ENCODE data around the gene SVIL.
A peak's percentile ranks its signal among the peaks of the same experiment; 100 is the strongest.
"Not testable (repeated sequence)": the region's sequence is repeated elsewhere in the genome, so short reads cannot be mapped to it uniquely, and the experiment has no call there.

The SVIL gene

DNA sequence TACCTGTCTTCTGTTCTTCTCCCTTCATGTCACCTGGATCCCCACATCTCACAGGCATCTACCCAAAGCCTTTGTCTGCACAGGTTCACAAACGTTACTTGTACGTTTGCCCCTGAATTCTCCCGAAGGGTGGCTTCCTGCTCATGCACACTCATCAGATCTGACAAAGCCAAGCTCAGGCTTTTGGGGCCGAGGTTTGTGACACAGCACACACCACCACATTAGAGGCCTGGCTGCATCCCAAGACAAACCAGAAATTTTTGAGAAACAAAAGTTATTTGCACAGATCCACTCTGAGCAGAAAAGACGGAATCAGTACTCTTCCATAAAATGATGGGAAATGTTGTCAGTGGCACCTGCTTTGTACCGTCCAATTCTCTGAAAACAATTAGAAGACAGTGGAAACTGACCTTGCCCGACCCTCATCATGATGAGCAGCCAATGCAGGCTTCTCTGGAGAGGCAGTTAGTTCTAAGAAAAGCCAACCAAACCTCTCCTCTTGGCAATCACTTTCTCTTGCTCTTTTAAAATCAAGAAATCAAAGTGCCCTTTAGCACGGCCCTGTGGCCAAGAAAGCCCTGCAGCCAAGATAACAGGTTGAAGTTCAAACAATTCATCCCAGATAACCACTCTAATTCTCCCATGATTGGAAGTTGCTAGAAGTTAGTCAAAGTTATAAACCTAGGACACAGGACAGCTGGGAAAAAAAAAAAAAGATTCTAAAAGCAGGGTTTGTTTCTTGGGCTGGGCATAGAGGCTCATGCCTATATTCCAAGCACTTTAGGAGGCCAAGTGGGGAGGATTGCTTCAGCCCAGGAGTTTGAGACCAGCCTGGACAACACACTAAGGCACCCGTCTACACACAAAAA, 13.6 kb upstream of the SVIL start:
- peak; percentile 9 for DNase-seq

DNA sequence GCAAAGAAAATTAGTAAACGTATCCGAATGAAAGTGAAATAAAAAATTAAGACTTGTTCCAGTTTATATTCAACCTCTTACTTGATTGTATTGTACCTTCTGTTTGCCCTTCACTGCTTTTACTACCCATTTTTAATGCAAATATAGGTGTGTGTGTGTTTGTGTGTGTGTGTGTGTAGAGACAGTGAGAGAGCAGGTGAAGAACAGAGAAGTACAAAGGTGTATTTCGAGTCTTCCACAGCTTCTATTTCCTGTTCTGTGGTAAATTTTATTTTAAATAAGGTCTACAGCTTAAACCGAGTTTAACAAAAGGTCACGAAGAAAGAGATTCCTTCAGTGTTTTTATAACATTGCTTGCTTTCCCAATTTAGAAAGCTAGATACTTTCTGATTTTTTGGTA, 12.7 kb upstream of the SVIL start:
- DNase-seq: no peak

DNA sequence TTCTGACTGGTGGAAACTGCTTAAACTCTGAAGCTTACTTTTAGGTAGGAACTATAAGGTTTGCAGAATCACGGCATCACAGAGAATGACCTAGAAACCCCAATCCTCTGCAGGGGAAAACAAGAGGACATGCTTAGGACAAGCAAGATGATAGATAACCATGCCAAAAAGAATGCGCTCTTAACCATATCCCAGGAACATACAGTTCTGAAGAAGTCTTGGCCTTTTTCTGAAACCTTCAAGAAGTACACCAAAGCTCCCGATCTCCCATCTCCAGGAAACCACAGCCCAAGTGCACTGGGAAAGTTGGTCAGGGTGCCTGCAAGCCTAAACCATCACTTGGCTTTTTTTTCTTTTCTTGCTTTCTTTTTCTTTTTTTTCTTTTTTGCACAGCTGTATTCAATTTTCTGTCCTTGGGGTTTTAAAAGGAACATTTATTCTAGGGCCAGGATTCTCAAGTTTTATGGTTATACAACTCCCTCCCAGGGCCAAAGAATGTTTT, 12.2 kb upstream of the SVIL start:
- DNase-seq: no peak

DNA sequence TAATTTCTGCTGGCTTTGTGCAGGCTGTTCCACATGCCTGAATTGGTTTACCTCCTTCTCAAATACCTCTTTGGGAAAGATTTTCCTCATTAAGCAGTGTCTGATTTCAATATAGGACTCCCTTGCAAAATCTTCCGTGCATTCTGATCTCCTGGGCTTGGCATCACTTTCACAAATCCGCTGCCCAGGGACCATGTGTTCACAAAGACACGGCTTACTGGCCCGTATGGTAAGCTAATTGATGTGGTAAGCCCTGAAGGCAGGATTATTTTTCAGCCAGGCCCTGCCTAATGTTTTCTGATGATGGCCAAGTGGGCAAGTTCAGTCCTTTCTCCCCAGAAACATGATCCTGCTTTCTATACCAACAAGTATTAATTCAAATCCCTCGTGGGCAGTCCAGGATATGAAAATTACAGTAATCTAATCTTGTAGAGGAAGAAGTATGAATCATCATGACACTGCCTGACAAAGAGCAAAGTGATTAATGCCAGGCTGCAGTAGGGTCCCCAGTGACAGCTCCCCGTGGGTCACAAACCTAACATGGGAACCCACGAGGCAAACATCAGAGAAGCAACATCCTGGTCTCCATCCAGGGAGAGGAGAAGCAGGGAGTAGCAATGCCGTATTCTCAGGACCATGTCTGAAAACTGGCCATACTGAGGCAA, 11.6 kb upstream of the SVIL start:
- DNase-seq: no peak

DNA sequence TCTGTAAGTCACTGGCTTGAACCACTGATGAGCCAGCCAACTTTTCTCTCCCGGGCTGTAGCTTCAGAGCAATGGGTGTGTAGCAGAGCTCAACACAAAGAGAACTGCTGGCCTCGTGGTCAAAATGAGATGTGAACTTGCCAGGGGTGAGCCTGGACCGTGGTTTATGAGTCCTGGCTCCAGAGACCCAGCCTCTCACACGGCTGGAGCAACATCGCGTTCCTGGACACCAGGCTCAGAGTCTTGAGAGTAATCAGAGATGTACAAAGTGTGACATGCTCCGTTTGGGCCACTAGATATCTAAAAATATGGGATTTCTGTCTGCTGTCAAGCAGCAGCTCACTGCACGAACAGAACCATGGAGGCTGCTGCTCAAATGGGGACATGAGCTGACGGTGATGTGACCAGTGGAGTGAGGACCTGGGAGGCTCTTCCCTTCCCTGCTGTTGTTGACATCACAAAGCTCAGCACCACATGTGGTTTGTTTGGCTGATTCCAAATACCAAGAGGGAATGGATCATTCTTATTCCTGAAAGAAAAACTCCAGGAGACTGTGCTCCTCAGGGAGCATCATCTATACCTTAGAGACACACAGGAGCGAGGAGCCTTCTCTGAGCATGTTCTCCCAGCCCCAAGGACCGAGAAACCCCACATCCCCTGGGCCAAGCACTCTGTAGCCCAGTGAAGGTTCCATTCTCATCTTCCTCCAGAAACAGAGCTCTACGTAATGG, 9.2 kb upstream of the SVIL start:
- no peak for DNase-seq

DNA sequence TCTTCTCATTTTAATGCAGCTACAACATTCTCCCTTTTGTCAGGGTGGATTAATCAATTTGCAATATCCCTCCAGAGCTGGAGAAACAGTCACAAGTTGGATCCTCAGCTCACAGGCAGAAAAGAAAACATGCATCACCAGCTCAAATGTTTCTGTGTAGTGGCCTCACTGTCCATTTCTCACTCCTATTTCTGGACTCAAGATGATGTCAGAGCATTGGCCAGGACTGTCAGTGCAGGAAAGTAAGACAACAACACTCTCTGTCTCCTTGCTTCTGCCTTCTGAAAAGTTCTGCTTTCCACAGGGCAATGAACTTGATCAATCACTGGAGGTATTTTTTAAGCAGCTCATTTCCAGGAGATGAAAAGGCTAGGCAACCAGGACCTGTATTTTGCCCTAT, 8.2 kb upstream of the SVIL start:
- no peak for DNase-seq

DNA sequence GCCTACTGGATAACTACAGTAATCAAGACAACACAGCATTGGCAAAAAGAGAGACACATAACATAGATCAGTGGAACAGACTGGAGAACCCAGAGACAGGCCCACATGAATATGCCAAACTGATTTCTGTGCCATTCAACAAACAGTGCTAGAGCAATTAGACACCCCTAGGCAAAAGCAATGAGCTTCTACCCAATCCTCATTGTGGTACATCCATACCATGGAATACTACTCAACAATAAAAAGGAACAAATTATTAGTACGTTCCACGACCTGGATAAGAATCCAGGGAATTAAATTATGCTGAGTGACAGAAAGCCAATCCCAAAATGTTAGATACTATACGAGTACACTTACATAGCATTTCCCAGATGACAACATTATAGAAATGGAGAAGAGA, 2.8 kb upstream of the SVIL start:
- no peak for DNase-seq

DNA sequence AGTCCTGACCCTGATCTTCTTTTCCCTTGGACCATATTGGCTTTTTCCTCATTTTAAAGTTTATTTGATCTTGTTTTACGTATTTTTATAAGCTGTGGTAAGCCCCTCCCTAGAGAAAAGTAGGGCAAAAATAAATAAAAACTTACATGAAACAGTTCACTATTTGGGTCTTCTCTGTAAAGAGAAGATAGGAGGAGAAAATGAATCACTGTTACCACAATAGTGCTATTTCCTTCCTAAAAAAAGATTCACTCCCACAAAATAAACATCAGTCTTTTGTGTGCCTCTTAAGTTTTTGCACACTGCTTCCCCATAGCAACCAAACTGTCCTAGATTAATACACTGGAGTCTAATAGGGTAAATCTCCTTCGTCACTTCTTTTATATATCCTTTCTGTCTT, 1.4 kb upstream of the SVIL start:
- no peak for DNase-seq

DNA sequence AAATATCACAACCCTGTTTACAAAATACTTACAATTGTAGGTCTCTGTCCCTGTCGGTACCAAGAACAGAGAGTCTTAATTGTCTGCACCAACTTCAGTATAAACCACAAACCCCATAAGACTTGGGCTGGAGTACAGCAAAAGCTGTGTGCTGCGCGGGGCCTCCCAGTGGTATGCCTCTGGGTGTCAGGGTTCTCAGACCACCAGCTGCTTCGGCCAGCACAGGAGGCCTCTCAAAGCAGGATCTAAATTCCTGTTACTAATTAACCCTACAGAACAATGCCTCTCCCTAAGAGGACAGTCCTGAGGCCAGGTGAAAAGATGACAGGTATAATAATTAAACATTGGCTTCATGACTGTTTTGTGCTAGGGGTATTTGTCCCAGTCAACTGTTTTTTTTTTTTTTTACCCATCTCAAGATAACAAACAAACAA, 957 bp upstream of the SVIL start:
- peak; percentile 25 for DNase-seq

DNA sequence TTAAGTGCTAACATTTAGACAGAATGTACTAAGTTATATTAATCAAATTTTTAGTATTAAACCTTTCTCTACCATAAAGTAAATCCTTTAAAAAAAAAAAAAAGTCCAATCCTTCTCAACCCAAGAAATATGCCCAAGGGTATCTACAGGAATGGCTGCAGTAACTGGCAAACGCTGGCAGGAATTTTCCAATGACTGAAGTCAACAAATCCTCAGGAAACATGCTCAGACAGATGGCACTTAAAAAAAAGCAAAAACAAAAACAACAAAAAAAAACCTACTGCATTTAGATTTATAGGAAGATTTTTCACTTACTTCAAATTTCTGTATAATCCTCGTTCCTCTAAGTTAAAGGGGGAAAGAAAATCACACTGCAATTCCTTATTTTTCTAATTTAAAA, 666 bp downstream of the SVIL start:
- no peak for DNase-seq

DNA sequence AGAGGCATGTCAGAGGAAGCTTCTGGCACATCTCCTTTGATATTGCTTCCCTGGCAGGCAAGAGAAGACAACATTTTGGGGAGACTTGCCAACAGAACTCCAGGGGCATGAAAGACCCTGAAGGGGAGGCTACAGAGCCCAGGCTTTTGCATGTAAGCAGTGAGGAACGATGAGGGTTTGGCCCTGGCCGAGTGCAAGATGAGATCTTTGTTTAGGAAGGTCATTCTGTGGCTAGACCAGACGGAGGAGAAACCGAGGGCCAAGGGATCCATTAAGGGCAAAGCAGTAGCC, 3.8 kb downstream of the SVIL start:
- no peak for DNase-seq

DNA sequence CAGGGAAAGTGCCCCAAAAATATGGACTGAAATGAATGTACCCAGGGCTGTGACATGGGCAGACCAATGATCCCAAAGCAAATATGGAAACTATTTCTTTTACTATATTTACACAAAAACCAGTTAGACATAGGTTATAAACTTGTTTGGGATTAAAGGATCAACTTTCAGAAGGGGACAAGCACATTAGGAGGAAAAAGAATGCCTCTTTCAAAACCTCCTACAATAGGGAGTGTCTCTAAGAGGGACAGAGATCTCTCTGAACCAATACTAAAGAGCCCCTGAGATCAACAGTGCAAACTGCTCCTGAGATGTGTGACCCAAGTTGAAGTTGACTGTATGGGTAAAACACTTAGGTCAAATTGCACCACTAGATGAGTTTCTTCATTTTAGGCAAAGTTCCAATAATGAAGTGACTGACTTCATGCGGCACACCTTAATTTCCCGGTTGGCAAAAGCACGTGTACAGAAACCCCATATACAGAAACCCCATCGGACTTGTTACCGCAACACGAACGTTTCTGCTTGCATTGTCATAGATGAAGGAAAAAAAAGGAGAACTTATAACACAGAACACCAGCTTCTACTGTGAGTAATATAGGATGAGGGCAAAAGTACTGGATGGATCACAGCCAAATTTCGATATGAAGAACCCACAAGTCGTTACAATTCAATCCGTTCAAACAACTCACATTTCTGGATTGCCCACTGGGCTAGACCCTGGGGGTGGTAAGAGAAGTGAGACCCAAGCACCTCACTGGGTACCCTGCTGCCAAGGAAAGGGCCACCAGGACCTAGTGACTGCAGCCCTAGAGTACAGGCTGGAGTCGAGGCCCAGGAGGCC, 4.3 kb downstream of the SVIL start:
- DNase-seq: no peak

DNA sequence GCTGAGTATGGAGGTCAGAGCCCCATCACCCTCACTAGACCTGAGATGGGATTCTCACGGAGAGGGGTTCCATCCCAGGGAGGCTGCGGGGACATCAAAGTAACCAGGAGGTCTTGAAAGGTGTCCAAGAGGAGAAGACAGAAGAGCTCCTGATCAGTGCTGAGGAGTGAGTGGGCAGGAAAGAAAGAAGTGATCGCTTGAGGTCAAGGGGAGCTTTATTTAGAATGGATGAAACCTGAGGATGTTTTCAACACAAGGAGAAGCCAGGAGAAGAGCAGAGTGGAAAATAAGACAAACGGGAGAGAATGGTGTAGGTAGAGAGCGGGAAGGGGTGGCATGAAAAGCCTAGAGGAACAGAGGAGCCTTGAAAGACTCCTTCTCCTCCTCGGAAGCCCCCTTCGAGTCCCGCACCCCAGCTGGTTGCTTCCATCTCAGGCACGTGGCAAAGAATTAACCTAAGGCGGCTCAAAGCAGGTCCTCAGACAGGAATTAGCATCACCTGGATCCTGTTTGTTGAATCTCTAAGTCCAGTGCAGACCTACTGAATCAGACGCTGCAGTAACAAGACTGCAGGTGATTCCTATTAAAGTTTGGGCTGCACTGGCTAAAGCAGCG, 5.8 kb downstream of the SVIL start:
- DNase-seq: no peak

DNA sequence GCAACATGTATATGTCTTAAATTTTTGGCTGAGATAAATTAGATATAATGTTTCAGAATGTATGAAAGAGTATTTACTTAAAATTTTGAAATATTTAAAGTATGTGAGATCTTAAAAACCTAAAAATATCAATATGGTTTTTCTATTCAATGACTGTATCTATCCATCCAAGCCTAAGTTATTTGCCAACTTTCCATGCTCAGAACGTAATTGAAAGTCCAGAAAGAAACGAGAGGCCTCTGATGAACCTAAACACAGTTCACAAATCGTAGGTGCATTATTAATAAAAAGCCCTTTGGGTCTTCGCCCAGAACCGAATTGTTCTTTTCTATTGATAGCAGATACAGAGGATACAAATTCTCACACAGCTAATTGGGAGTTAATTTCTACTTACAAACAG, 6.5 kb downstream of the SVIL start:
- no peak for DNase-seq

DNA sequence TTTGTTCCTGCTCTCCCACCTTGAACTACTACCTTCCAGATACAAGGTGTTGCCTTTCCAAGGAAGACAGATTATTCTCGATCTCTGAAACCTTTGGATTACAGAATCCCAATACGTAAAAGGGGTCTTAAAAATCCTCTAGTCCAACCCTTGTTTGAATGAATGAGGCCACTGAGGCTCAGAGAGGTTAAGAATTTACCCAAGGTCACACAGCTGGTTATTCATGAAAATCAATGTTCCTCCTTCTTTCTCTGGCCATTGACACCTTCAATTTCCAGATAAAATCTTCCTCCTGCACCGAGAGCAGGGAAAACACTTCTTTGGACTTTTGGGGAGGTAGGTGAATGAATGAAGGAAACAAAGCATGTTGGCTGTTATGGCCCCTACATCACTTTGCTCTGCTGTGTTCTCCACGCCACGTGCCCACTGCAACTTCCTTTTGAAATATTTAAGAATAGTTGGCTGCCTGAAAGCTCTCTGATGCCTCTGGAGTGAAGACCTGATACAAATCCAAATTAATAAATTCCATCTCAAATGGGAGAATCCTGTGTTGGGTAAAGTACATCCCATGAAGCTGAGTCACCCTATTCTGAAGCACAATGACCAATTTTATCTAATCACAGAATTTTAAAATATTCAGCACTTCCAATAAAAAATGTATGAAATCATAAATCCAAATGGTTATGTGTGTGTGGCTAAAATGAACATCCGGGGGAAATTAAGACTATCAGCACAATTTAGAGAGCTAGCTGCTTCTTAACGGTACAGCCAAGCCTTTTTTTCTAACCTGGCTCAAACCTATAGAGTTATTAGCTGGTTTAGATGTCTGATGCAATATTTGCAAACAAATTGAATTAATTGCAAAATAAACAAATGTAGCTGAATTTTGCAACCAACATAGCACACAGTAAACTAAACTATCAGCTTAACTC, 7.3 kb downstream of the SVIL start:
- no peak for DNase-seq

DNA sequence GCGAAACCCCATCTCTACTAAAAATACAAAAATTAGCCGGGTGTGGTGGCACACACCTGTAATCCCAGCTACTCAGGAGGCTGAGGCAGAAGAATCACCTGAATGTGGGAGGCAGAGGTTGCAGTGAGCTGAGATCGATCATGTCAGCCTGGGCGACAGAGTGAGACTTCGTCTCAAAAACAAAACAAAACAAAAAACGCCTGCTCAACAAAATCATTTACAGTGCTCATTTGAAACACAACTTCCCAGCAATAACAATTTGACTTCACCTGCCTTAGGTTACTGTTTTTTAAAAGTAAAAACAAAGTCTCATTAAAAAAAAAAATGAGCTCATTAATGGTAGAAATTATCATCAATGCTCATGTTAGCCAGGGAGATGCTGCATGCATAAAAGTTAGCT, 10.4 kb downstream of the SVIL start:
- DNase-seq: not testable (repeated sequence)

DNA sequence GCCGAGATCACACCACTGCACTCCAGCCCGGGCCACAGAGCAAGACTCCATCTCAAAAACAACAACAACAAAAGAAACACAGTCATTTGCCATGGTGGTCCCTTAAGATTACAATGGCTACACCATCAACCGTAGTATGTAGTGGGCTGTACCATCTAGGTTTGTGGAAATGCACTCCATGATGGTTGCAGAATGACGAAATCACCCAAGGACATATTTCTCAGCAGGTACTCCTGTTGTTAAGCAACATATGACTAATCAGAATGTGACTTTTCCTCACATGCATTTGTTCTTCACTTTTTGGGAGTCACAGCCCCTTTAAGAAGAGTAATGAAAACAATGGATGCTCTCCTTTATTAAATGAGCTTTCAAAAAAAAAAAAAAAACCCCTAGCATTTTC, 11.0 kb downstream of the SVIL start:
- DNase-seq: no peak

DNA sequence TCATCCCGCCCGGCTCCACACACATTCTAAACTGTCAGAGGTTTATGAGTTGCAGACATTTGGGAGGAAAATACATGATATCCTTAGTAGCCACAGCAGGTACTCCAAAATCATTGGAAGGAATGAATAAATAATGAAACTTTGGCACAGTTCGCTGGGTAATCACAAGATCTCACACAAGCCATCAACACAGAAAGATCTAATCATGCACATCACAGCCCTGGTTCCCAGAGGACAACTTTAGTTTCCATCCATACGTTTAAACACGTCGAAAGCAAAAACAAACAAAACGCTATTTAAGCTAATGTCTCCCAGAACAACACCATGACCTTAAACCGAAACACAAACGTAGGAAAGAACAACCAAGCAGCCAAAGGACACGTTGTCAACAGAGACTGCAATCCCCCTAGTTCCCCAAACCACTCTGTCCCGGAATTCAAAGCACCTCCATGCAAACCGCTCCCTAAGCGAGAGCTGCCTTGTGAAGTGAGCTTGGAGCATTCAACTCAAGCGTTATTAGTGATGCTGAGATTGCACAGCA, 12.3 kb downstream of the SVIL start:
- DNase-seq: no peak

DNA sequence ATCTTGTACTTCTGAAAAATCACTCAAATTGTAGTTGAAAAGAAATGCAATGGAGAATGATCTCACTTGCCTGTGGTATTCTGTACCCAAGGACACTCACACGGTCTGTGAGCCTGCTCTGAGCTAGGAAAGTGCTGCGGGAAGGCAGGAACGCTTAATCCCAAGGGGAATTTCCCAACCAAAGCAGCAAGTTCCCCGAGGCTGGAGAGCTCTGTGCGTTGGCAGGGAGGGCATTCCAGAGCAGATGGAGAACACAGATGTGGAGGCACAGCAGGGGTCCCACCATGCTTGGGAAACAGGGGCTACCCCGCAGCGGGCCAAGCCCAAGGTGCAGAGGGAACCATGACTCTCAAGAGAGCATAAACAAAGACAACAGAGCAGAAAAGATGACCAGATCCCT, 13.6 kb downstream of the SVIL start:
- DNase-seq: no peak

DNA sequence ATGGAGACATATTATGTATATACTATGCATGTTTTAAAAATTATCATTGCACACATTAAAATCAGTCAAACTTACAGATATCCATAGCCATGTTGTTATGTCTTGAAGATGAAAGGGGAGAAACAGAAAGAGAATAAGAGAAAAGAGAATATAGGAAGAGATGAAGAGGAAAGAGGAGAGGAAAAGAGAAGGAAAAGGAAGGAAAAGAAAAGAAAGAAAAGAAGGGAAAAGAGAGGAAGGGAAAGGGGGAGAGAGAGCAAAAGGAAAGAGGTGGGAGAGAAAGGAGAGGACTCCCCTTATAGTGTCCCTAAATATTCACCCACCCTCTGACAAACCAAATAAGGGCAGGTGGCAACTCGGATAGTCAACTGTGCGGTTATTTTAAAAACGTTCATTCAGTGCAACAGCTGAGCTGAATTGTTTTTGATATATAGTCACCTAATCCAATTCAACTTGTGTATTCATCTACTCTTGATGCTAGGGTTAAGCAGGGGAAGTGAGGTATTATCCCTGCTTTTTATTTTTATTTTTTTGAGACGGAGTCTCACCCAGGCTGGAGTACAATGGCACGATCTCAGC, 14.6 kb downstream of the SVIL start:
- DNase-seq: no peak

DNA sequence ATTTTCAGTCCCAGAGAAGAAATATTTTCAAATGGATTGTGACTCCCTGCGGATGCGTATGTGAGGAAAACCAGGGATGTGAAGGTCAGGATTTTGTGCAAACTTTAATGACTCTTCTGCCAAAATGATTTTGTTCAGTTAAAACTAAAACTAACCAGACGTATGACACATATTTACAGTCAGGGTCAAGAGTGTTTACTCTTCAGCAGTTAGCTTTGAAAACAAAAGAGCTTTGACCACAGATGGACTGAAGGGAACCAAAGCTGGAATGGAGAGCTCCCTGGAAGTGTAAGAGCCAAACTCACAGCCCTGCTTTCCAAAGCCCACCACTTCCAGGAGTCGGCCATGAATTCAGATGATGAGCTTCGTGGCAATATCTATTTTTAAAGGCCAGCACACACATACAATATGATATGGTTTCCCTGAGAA, 15.5 kb downstream of the SVIL start:
- DNase-seq: no peak

Data from T-helper 9 cell (primary cell).